Upper lobe of right lung (tissue), 1 donor: ENCODE results near the gene CST7. TPM values are rescaled to one million over a fixed set of nuclear protein-coding genes. Genes with fewer than 3 reads are reported as not detected.
A peak's percentile ranks its signal among the peaks of the same experiment; 100 is the strongest.

Experiments
- ATAC-seq: fragments of 200-7000 bp; cut with Tn5 transposase; one replicate; pipeline ENCODE4 v1.9.1; 2020; ENCODE audit warnings: mild to moderate bottlenecking, moderate library complexity
- DNase-seq: peaks from one replicate; pipeline ENCODE4 v3.0.0-alpha.2; 2020
- H3K27ac ChIP-seq: fragments of 200-600 bp; one replicate; pipeline ENCODE4 v1.8.0; 2022
- H3K27me3 ChIP-seq: fragments of 200-600 bp; one replicate; pipeline ENCODE4 v1.8.0; 2022; ENCODE audit warnings: mild to moderate bottlenecking
- H3K36me3 ChIP-seq: fragments of 200-600 bp; one replicate; pipeline ENCODE4 v1.8.0; 2022
- H3K4me1 ChIP-seq: fragments of 200-600 bp; one replicate; pipeline ENCODE4 v1.8.0; 2022
- H3K4me3 ChIP-seq: fragments of 200-600 bp; one replicate; pipeline ENCODE4 v1.8.0; 2022; ENCODE audit warnings: mild to moderate bottlenecking
- H3K9me3 ChIP-seq: fragments of 200-600 bp; one replicate; pipeline ENCODE4 v1.8.0; 2022
- intact Hi-C: fragments of 100-400 bp; cut with DNase I; formaldehyde crosslinking; loops from one replicate; pipeline ENCODE4 v1.11.0; 2022
- total RNA-seq: library from RNA; stranded (reverse); fragmentation: NEBNext Ultra II Directional; extraction: Animal tissue kit (Norgen Biotek cat#: 25700); gene quantifications from one replicate; pipeline ENCODE4 v1.2.1, GENCODE V29; 2021
- TF ChIP-seq, protein P1 (sequence below): fragments of 200-600 bp; IDR thresholded peaks from one replicate; pipeline ENCODE4 v1.8.0; 2022; ENCODE audit warnings: antibody characterized with exemption
- donor health status: DM: no; HTN: yes; CAD: no; lungs with severe emphysema.

The CST7 gene
- total RNA-seq, 1 donor from 2014 or later: 9.6 TPM

DNA sequence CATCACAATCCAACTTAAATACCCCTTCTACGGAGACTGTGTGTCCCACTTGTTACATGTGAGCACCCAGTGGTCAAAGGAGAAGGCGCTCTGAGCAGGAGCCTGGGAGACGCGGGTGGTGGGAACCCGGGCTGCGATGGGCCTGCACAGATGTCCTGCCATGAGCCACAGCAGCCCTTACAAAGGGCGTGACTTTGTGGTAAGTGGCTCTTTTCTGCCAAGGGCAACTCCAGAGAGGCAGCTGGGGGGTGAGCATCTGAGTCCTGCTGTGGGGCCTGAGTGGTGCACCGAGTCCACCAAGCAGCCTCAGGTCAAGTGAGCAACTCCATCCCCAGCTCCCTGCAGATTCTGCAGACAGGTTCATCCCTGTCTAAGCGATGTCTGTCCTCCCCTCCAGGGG, 33.6 kb upstream of the CST7 start:
- TF ChIP-seq, protein P1, sequence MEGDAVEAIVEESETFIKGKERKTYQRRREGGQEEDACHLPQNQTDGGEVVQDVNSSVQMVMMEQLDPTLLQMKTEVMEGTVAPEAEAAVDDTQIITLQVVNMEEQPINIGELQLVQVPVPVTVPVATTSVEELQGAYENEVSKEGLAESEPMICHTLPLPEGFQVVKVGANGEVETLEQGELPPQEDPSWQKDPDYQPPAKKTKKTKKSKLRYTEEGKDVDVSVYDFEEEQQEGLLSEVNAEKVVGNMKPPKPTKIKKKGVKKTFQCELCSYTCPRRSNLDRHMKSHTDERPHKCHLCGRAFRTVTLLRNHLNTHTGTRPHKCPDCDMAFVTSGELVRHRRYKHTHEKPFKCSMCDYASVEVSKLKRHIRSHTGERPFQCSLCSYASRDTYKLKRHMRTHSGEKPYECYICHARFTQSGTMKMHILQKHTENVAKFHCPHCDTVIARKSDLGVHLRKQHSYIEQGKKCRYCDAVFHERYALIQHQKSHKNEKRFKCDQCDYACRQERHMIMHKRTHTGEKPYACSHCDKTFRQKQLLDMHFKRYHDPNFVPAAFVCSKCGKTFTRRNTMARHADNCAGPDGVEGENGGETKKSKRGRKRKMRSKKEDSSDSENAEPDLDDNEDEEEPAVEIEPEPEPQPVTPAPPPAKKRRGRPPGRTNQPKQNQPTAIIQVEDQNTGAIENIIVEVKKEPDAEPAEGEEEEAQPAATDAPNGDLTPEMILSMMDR: no peak
- no peak for ATAC-seq
- Histone ChIP-seq H3K4me3 (no peak overlapping the region), H3K9me3 (no peaks in the 10 kb centered on the region), H3K36me3 (no peaks in the 10 kb centered on the region), H3K27ac (no peak overlapping the region), H3K27me3 (no peaks in the 10 kb centered on the region), H3K4me1 (no peaks in the 10 kb centered on the region)
- intact Hi-C loops: no loop called here
- DNase-seq: no peak

DNA sequence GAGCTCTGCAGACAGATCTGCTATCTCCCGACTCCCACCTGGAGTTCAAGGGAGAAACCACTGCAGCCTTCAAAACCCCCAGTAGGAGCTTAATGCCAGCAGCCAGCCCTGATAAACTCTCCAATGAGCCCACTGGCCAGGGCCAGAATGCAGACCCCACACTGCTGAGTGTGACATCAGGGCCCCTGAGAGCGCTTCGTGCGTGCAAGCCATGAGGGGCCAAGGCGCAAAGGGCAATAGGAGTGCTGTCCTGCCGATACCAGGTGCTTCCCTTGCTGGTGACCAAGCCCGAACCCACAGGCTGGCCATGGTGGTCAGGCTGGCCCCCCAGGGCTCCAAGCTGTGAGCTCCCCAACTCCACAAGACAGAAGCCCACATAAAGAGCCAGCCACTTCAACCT, 33.2 kb upstream of the CST7 start:
- DNase-seq (peak; percentile 51), ATAC-seq (no peak)
- no peak overlapping the region for H3K27ac ChIP-seq
- no peaks in the 10 kb centered on the region for H3K4me1 ChIP-seq
- intact Hi-C loops: no loop called here
- TF ChIP-seq, protein P1: no peak
- H3K36me3 ChIP-seq: no peaks in the 10 kb centered on the region
- no peaks in the 10 kb centered on the region for H3K27me3 ChIP-seq
- no peak overlapping the region for H3K4me3 ChIP-seq
- no peaks in the 10 kb centered on the region for H3K9me3 ChIP-seq

DNA sequence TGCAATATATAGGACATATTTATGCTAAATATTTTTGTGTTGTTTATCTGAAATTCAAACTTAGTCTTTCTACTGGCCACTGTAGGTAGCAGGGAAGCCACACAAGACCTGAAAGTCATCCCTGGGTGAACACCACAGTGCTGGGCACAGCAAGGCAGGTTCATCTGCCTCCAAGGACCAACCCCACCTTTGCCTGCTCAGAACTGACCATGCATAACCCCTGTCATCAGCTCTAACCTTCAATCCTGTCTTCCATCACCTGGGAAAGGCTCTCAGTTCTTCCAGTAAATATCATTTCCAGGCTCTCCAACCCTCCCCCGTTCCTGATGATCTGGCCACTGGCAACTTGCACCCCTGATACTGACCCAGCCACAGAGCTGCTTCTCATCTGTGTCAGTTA, 32.7 kb upstream of the CST7 start:
- no peak overlapping the region for H3K4me3 ChIP-seq
- no peak for ATAC-seq
- H3K4me1 ChIP-seq: no peaks in the 10 kb centered on the region
- TF ChIP-seq, protein P1: no peak
- H3K36me3 ChIP-seq: no peaks in the 10 kb centered on the region
- intact Hi-C loops: no loop called here
- H3K27me3 ChIP-seq: no peaks in the 10 kb centered on the region
- H3K9me3 ChIP-seq: no peaks in the 10 kb centered on the region
- no peak for DNase-seq
- H3K27ac ChIP-seq: no peak overlapping the region

DNA sequence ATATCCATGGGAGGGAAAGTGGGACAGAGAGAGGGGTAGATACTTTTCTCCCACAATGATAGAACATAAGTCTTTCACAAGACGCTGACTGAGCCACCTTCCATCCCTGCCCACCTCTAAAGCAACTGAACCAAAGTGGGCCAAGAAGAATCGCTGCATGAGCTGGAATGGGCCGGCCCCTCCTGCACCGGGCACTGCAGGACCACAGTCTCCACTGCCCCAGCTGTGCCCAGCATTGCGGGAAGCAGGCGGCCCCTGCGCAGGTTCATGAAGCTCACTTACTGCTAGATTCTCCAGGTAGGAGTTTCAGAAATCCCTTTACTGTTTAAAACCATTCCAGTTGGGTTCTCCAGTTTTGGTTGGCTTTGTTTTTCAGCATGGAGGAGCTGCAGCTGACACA, 32.0 kb upstream of the CST7 start:
- DNase-seq: peak; percentile 46
- no peaks in the 10 kb centered on the region for H3K9me3 ChIP-seq
- H3K36me3 ChIP-seq: no peaks in the 10 kb centered on the region
- H3K27ac ChIP-seq: no peak overlapping the region
- H3K4me1 ChIP-seq: no peaks in the 10 kb centered on the region
- no peaks in the 10 kb centered on the region for H3K27me3 ChIP-seq
- intact Hi-C loops: no loop called here
- TF ChIP-seq, protein P1: no peak
- no peak overlapping the region for H3K4me3 ChIP-seq
- no peak for ATAC-seq

DNA sequence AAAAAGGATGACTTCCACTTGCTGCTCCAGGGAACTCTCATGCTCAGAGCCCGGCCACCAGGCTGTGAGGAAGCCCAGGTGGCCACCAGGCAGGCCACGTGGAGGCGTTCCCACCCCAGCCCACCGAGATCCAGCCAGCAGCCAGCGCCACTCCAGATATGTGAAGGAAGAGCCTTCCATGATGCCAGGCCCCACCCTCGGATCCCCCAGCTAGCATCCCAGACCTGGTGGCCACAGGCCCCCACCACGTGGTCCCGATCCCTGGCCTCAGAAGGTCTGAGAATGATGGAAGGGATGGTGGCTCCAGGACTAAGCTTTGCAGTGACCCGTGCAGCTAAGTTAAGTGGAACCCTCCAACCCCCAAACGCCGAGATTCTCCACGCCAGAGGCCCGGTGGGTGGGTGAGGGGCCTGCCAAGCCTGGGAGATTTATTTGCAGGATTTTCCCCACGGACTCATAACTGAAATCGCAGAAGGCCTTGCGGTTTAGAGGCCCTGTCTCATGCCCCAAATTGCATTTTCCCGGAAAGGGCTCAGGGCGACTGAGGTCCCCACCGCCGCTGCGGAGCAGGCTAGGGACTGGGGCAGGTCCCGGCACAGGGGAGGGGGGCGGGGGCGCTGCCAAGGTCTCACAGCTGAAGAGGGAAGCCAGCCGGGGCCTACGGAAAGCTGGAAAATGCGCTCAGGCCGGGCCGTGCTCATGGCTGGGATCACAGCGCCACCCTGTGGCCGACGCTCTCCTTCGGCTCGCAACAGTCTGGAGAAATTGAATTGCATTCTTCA, 31.1 kb upstream of the CST7 start:
- Histone ChIP-seq H3K36me3 (no peaks in the 10 kb centered on the region), H3K9me3 (no peaks in the 10 kb centered on the region), H3K4me1 (no peaks in the 10 kb centered on the region), H3K4me3 (no peak overlapping the region), H3K27ac (no peak overlapping the region), H3K27me3 (no peaks in the 10 kb centered on the region)
- peak; percentile 83 for DNase-seq
- intact Hi-C loops: no loop called here
- TF ChIP-seq, protein P1: peak; percentile 84
- ATAC-seq: peak; percentile 96
